HEK293 (cell line): ENCODE data around the gene RCHY1.

ENCODE experiments used
- BCL11B ChIP-seq: fragments of 450-650 bp; formaldehyde crosslinking; IDR thresholded peaks from 2 replicates; pipeline ENCODE4 v1.5.1; 2016; ENCODE audit warnings: low read depth, missing biosample characterization, missing genetic modification characterization
- FEZF1 ChIP-seq: fragments of 450-650 bp; formaldehyde crosslinking; IDR thresholded peaks from 2 replicates; pipeline ENCODE4 v1.5.1; 2016; ENCODE audit warnings: missing biosample characterization, missing genetic modification characterization
- ZBTB20 ChIP-seq: fragments of 450-650 bp; formaldehyde crosslinking; IDR thresholded peaks from 2 replicates; pipeline ENCODE4 v1.5.1; 2016; ENCODE audit warnings: missing biosample characterization, missing genetic modification characterization
- ZBTB21 ChIP-seq: fragments of 450-650 bp; formaldehyde crosslinking; IDR thresholded peaks from 2 replicates; pipeline ENCODE4 v1.5.1; 2017; ENCODE audit warnings: missing biosample characterization, missing genetic modification characterization
- ZBTB8A ChIP-seq: fragments of 450-650 bp; formaldehyde crosslinking; IDR thresholded peaks from 2 replicates; pipeline ENCODE4 v1.5.1; 2016; ENCODE audit warnings: missing biosample characterization, missing genetic modification characterization
- ZIC2 ChIP-seq: fragments of 450-650 bp; formaldehyde crosslinking; IDR thresholded peaks from 2 replicates; pipeline ENCODE4 v1.5.1; 2016; ENCODE audit warnings: missing biosample characterization, missing genetic modification characterization
- ZNF175 ChIP-seq: fragments of 450-650 bp; formaldehyde crosslinking; IDR thresholded peaks from 2 replicates; pipeline ENCODE4 v1.5.1; 2016; ENCODE audit warnings: missing biosample characterization, missing genetic modification characterization
- ZNF311 ChIP-seq: fragments of 450-650 bp; formaldehyde crosslinking; IDR thresholded peaks from 2 replicates; pipeline ENCODE4 v1.5.1; 2017; ENCODE audit warnings: missing biosample characterization, missing genetic modification characterization, borderline replicate concordance
- ZNF324 ChIP-seq: fragments of 450-650 bp; formaldehyde crosslinking; IDR thresholded peaks from 2 replicates; pipeline ENCODE4 v1.5.1; 2016; ENCODE audit warnings: missing biosample characterization, missing genetic modification characterization
- ZNF341 ChIP-seq: fragments of 450-650 bp; formaldehyde crosslinking; IDR thresholded peaks from 2 replicates; pipeline ENCODE4; 2016; ENCODE audit warnings: low read depth, missing biosample characterization, missing genetic modification characterization
- ZNF596 ChIP-seq: fragments of 450-650 bp; IDR thresholded peaks from 2 replicates; pipeline ENCODE4 v1.5.0; 2018; ENCODE audit warnings: missing biosample characterization, mild to moderate bottlenecking, missing genetic modification characterization, moderate library complexity
- ZNF610 ChIP-seq: fragments of 450-650 bp; formaldehyde crosslinking; IDR thresholded peaks from 2 replicates; pipeline ENCODE4 v1.5.1; 2016; ENCODE audit warnings: missing biosample characterization, missing genetic modification characterization, borderline replicate concordance
- ZNF624 ChIP-seq: fragments of 450-650 bp; formaldehyde crosslinking; IDR thresholded peaks from 2 replicates; pipeline ENCODE4 v1.5.1; 2017; ENCODE audit warnings: missing biosample characterization, missing genetic modification characterization
- TF ChIP-seq, protein P1 (sequence below): fragments of 450-650 bp; formaldehyde crosslinking; conservative IDR thresholded peaks from 2 replicates; pipeline ENCODE4 v1.5.1; 2016; ENCODE audit warnings: low read depth, missing biosample characterization, missing genetic modification characterization
- TF ChIP-seq, protein P2 (sequence below): fragments of 450-650 bp; IDR thresholded peaks from 2 replicates; pipeline ENCODE4 v1.5.1; 2018; ENCODE audit warnings: missing biosample characterization, missing genetic modification characterization
- TF ChIP-seq, protein P3 (sequence below): fragments of 450-650 bp; formaldehyde crosslinking; IDR thresholded peaks from 2 replicates; pipeline ENCODE4 v1.5.1; 2016; ENCODE audit warnings: missing biosample characterization, missing genetic modification characterization
- TF ChIP-seq, protein P4 (sequence below): fragments of 450-650 bp; formaldehyde crosslinking; IDR thresholded peaks from 2 replicates; pipeline ENCODE4 v1.5.1; 2016; ENCODE audit warnings: missing biosample characterization, missing genetic modification characterization
- TF ChIP-seq, protein P5 (sequence below): fragments of 450-650 bp; formaldehyde crosslinking; conservative IDR thresholded peaks from 2 replicates; pipeline ENCODE4 v1.5.1; 2016; ENCODE audit warnings: low read depth, missing biosample characterization, missing genetic modification characterization

The RCHY1 gene

DNA sequence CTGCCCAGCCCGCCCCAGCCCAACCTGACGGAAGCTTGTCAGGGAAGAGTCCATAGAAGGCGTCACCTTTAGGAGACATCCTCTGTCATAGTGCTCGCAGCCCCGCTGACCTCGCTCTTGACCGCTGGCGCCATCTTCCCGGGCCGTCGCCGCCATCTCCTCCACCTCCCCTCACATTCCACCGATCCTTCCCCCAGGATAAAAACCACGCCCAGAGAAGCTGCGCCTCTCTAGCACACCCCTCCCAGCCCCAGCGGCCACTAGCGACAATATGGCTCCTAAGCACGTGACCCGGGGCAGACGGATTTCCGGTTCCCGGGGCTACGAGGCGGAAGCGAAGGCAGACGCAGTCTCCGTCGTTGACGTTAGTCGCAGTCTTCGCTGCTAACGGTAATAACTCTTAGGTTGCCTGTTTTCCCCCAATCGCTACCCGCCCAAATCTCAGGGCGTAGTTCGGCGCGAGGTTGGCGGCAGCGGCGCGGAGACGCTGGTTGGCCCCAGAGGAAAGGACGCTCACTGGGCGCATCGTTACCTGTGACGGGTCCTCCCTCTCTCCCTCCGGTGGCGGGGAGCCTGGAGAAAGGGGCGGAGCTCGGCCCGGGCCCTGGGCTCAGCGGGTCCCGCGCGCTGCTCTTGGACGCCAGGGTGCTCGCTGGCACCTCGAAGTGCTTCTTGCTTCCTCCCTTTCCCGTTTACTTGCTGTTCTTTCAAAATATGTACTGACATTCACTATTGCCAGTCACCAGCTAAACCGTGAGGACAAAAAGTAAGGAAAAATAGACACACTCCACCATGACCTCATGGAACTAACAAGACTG lies at the start of gene RCHY1, which contains the start of gene THAP6 (continued):
- TF ChIP-seq, protein P1, sequence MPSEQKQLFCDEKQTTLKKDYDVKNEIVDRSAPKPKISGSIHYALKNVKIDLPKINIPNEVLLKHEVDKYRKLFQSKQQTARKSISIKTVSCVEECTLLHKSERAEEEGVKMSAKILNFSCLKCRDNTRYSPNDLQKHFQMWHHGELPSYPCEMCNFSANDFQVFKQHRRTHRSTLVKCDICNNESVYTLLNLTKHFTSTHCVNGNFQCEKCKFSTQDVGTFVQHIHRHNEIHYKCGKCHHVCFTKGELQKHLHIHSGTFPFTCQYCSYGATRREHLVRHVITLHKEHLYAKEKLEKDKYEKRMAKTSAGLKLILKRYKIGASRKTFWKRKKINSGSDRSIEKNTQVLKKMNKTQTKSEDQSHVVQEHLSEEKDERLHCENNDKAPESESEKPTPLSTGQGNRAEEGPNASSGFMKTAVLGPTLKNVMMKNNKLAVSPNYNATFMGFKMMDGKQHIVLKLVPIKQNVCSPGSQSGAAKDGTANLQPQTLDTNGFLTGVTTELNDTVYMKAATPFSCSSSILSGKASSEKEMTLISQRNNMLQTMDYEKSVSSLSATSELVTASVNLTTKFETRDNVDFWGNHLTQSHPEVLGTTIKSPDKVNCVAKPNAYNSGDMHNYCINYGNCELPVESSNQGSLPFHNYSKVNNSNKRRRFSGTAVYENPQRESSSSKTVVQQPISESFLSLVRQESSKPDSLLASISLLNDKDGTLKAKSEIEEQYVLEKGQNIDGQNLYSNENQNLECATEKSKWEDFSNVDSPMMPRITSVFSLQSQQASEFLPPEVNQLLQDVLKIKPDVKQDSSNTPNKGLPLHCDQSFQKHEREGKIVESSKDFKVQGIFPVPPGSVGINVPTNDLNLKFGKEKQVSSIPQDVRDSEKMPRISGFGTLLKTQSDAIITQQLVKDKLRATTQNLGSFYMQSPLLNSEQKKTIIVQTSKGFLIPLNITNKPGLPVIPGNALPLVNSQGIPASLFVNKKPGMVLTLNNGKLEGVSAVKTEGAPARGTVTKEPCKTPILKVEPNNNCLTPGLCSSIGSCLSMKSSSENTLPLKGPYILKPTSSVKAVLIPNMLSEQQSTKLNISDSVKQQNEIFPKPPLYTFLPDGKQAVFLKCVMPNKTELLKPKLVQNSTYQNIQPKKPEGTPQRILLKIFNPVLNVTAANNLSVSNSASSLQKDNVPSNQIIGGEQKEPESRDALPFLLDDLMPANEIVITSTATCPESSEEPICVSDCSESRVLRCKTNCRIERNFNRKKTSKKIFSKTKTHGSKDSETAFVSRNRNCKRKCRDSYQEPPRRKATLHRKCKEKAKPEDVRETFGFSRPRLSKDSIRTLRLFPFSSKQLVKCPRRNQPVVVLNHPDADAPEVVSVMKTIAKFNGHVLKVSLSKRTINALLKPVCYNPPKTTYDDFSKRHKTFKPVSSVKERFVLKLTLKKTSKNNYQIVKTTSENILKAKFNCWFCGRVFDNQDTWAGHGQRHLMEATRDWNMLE: peak; percentile 62
- TF ChIP-seq ZBTB21 (tag by site-specific recombination): peak; percentile 76
- TF ChIP-seq, protein P2, sequence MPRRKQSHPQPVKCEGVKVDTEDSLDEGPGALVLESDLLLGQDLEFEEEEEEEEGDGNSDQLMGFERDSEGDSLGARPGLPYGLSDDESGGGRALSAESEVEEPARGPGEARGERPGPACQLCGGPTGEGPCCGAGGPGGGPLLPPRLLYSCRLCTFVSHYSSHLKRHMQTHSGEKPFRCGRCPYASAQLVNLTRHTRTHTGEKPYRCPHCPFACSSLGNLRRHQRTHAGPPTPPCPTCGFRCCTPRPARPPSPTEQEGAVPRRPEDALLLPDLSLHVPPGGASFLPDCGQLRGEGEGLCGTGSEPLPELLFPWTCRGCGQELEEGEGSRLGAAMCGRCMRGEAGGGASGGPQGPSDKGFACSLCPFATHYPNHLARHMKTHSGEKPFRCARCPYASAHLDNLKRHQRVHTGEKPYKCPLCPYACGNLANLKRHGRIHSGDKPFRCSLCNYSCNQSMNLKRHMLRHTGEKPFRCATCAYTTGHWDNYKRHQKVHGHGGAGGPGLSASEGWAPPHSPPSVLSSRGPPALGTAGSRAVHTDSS (tag by site-specific recombination): no peak
- no peak for TF ChIP-seq ZNF175 (tag by site-specific recombination)
- TF ChIP-seq ZNF324: 0 out of 2 replicates have a peak, but pooled peaks have one; percentile 45
- TF ChIP-seq ZNF311 (tag by site-specific recombination): no peak
- no peak; the same call in 1 of the 2 replicates for TF ChIP-seq ZIC2 (tag by site-specific recombination)
- no peak for TF ChIP-seq ZNF624 (tag by site-specific recombination)
- TF ChIP-seq, protein P3, sequence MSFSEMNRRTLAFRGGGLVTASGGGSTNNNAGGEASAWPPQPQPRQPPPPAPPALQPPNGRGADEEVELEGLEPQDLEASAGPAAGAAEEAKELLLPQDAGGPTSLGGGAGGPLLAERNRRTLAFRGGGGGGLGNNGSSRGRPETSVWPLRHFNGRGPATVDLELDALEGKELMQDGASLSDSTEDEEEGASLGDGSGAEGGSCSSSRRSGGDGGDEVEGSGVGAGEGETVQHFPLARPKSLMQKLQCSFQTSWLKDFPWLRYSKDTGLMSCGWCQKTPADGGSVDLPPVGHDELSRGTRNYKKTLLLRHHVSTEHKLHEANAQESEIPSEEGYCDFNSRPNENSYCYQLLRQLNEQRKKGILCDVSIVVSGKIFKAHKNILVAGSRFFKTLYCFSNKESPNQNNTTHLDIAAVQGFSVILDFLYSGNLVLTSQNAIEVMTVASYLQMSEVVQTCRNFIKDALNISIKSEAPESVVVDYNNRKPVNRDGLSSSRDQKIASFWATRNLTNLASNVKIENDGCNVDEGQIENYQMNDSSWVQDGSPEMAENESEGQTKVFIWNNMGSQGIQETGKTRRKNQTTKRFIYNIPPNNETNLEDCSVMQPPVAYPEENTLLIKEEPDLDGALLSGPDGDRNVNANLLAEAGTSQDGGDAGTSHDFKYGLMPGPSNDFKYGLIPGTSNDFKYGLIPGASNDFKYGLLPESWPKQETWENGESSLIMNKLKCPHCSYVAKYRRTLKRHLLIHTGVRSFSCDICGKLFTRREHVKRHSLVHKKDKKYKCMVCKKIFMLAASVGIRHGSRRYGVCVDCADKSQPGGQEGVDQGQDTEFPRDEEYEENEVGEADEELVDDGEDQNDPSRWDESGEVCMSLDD (tag by site-specific recombination): 0 out of 2 replicates have a peak, but pooled peaks have one; percentile 44
- TF ChIP-seq, protein P4, sequence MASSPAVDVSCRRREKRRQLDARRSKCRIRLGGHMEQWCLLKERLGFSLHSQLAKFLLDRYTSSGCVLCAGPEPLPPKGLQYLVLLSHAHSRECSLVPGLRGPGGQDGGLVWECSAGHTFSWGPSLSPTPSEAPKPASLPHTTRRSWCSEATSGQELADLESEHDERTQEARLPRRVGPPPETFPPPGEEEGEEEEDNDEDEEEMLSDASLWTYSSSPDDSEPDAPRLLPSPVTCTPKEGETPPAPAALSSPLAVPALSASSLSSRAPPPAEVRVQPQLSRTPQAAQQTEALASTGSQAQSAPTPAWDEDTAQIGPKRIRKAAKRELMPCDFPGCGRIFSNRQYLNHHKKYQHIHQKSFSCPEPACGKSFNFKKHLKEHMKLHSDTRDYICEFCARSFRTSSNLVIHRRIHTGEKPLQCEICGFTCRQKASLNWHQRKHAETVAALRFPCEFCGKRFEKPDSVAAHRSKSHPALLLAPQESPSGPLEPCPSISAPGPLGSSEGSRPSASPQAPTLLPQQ (tag by site-specific recombination): peak; percentile 26; the same call in 1 of the 2 replicates
- no peak for TF ChIP-seq ZNF596 (tag by site-specific recombination)
- peak; percentile 94 for TF ChIP-seq ZBTB20 (tag by site-specific recombination)
- TF ChIP-seq ZNF341 (tag by site-specific recombination): peak; percentile 89
- TF ChIP-seq ZNF610 (tag by site-specific recombination): 0 out of 2 replicates have a peak, but pooled peaks have one; percentile 52
- no peak for TF ChIP-seq FEZF1 (tag by site-specific recombination)
- TF ChIP-seq ZBTB8A: peak; percentile 65
- TF ChIP-seq BCL11B (tag by site-specific recombination): 0 out of 2 replicates have a peak, but pooled peaks have one; percentile 35
- TF ChIP-seq, protein P5, sequence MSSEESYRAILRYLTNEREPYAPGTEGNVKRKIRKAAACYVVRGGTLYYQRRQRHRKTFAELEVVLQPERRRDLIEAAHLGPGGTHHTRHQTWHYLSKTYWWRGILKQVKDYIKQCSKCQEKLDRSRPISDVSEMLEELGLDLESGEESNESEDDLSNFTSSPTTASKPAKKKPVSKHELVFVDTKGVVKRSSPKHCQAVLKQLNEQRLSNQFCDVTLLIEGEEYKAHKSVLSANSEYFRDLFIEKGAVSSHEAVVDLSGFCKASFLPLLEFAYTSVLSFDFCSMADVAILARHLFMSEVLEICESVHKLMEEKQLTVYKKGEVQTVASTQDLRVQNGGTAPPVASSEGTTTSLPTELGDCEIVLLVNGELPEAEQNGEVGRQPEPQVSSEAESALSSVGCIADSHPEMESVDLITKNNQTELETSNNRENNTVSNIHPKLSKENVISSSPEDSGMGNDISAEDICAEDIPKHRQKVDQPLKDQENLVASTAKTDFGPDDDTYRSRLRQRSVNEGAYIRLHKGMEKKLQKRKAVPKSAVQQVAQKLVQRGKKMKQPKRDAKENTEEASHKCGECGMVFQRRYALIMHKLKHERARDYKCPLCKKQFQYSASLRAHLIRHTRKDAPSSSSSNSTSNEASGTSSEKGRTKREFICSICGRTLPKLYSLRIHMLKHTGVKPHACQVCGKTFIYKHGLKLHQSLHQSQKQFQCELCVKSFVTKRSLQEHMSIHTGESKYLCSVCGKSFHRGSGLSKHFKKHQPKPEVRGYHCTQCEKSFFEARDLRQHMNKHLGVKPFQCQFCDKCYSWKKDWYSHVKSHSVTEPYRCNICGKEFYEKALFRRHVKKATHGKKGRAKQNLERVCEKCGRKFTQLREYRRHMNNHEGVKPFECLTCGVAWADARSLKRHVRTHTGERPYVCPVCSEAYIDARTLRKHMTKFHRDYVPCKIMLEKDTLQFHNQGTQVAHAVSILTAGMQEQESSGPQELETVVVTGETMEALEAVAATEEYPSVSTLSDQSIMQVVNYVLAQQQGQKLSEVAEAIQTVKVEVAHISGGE (tag by site-specific recombination): peak; percentile 90
